KOPT-K1 (cell line): ENCODE results near the gene PSMD9.
"Not testable (repeated sequence)": the region's sequence is repeated elsewhere in the genome, so short reads cannot be mapped to it uniquely, and the experiment has no call there.

Source experiments
- H3K27ac ChIP-seq: fragments of 200-600 bp; sonication (generic); 2 replicates; pipeline ENCODE4 v1.5.1; 2016; ENCODE audit warnings: antibody characterized with exemption, mild to moderate bottlenecking, low read depth, low read length; ENCODE audit not compliant: poor library complexity, severe bottlenecking
- H3K36me3 ChIP-seq: fragments of 200-600 bp; sonication (generic); 2 replicates; pipeline ENCODE4 v1.5.1; 2017; ENCODE audit warnings: antibody characterized with exemption, mild to moderate bottlenecking, low read length, moderate library complexity; ENCODE audit not compliant: insufficient read depth
- H3K9me3 ChIP-seq: fragments of 200-600 bp; sonication (generic); 2 replicates; pipeline ENCODE4 v1.5.1; 2017; ENCODE audit warnings: antibody characterized with exemption, low read length, mild to moderate bottlenecking; ENCODE audit not compliant: insufficient read depth, poor library complexity, severe bottlenecking

The PSMD9 gene

DNA sequence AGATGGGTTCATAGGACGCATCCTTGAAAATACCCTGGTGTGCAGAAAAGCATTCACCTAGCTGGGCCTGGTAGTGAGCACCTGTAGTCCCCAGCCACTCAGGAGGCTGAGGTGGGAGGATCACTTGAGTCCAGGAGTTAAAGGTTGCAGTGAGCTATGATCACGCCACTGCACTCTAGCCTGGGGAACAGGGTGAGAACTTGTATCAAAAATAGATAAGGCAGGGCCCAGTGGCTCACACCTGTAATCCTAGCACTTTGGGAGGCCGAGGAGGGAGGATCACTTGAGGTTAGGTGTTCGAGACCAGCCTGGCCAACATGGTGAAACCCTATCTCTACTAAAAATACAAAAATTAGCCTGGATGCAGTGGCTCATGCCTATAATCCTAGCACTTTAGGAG lies 27.9 kb upstream of the PSMD9 start:
- not testable (repeated sequence) for H3K27ac ChIP-seq, H3K36me3 ChIP-seq, H3K9me3 ChIP-seq

DNA sequence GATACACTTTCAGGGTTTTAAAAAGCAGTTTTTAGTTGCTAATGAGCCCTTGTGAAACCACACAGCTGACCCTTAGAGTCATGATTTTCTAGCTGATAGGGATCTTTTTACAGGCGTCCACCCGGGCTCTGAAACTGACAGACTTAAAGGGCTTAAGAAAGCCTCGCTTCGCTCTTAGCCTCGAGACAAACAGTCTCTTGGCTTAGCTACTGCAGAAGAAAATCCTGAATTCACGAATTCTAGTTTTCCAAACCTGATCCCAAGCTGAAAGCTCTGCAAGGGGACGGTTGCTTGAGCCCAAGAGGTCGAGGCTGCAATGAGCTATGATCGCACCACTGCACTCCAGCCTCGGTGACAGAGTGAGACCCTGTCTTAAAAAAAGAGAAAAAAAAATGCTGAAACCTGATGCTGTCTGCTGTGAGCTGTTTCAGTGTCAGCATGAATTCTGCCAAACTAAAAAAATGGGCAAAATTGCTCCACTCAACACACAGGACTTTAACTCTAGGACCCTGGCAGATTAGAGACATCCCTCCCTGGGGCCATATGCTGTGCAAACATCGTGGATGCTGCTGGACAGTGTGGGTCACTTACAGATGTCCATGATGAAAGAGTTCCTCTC lies 26.8 kb upstream of the PSMD9 start:
- H3K27ac ChIP-seq, result no peak overlapping the region
- no peaks in the 10 kb centered on the region for H3K9me3 ChIP-seq
- H3K36me3 ChIP-seq, result no peaks in the 10 kb centered on the region

DNA sequence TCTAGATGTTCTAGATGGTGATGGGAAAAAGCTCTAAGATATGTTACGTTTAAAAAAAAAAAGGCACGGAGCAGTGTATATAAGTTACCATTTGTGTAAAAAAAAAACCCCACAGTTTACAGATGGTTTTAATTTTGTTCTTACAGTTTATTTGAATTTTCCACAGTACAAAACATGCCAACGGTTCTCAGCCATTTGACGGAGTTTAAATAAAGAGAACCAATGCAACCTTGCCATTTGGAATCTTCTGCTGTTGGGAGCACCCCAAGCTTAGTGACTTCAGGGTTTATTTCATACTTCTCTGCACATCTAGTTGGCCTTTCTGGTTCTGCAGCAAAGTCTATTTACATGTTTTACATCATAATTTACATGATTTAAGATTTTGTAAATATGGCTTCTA lies 22.3 kb upstream of the PSMD9 start:
- no peaks in the 10 kb centered on the region for H3K9me3 ChIP-seq
- H3K27ac ChIP-seq, result no peak overlapping the region
- no peaks in the 10 kb centered on the region for H3K36me3 ChIP-seq

DNA sequence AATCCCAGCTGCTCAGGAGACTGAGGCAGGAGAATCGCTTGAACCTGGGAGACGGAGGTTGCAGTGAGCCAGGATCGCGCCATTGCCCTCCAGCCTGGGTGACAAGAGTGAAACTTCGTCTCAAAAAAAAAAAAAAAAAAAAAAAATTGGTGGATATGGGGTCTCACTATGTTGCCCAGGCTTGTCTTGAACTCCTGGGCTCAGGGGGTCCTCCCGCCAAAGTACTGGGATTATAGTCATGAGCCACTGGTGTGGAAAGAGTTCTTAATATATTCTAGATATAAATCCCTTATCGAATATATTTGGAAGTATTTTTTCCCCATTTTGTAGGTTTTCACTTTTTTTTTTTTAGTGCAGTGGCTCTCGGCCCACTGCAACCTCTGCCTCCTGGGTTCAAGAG lies 19.4 kb upstream of the PSMD9 start:
- H3K36me3 ChIP-seq, H3K9me3 ChIP-seq, H3K27ac ChIP-seq: not testable (repeated sequence)

DNA sequence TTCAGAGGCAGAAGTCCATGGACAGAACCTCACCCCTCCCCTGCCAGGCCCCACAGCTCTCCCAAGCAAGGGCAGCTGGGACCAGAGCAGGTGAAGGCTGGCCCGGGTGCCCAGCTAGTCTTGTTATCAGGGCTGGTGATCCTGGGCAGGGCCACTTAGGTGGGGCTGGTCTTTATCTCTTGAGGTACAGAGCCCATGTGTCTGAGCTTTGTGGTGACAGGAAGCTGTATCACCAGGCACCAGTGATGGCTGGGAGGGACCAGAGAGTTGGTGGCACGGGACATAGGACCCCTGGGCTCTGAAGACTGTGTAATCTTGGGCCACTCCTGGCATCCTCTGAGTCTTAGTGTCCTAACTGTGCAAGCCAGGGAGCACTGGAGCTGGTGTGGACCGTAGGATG lies 17.1 kb upstream of the PSMD9 start:
- Histone ChIP-seq H3K36me3 (no peaks in the 10 kb centered on the region), H3K27ac (no peak overlapping the region)

DNA sequence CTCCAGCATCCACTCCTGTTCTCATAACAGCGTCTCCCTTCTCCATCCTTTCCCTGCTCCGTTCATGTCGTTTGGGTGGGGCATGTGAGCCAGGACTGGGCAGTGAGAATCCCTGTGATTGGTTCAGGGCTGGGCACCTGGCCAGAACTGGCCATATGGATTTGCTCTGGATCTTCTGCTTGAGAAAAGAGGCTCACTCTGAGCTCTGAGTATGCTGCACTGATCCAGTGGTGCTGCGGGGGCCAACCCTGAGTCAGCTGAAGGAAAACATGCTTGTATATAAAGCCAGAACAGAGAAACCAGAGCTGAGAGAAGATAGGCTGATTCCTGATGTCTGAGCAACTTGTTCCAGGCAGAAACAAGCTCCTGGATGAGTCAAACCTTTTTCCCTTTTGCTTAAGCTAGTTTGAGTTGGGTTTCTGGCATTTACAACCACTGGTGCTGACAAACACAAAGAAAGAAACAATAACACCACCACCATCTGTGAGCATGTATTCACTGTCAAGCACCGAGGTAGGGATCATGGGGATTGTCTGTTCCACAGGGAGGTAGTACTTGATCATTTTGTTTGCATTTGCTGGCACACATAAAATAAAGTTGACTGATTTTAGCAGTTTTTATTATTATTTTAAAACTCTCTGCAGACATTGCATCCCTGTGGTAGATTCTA lies 15.9 kb upstream of the PSMD9 start:
- Histone ChIP-seq H3K27ac (no peak overlapping the region), H3K36me3 (no peaks in the 10 kb centered on the region), H3K9me3 (no peaks in the 10 kb centered on the region)

More for the DNA sequence above, 17.1 kb upstream of the PSMD9 start:
- H3K9me3 ChIP-seq, result no peaks in the 10 kb centered on the region

DNA sequence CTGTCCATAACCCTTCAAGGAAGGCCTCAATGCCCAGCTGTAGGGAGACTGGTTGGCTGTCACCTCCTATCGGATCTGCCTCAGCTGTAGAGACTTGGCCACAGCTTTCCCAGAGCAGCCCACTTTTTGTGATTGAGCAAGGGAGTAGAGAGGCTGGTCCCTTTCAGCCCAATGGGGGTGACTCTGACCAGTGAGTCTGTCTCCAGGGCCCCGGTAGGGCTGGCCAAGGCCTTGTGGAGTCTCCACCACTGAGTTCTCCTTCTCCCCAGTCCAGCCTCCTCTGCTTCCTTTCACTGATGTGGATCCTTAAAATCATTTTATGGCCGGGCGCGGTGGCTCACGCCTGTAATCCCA lies 15.4 kb upstream of the PSMD9 start:
- H3K36me3 ChIP-seq, result no peaks in the 10 kb centered on the region
- no peaks in the 10 kb centered on the region for H3K9me3 ChIP-seq
- no peak overlapping the region for H3K27ac ChIP-seq

DNA sequence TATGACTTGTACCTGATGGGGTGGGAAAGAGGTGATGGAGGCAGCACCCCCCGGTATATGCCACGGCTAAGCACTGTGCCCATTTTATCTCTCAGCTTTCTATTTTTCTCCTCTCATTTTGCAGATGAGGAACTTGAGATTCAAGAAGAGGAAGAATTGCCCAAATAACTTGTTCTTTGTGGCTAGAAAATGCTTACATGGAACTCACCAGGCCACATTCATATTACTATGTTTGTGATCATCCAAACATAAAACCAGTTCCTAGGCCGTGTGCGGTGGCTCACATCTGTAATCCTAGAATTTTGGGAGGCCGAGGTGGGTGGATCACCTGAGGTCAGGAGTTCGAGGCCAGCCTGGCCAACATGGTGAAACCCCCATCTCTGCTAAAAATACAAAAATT lies 14.5 kb upstream of the PSMD9 start:
- Histone ChIP-seq H3K36me3 (no peaks in the 10 kb centered on the region), H3K9me3 (no peaks in the 10 kb centered on the region), H3K27ac (no peak overlapping the region)

DNA sequence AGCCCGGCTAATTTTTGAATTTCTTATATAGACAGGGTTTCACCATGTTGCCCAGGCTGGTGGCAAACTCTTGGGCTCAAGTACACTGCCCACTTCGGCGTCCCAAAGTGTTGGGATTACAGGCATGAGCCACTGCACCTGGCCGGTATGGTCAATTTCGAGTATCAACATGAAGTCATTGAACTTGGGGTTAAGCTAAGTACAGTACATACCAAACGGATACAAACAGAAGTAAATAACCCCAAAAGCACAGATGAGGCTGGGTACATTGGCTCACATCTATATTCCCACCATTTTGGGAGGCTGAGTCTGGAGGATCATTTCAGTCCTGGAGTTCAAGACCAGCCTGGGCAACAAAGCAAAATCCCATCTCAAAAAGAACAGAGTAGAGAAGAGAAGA lies 13.0 kb upstream of the PSMD9 start:
- no peaks in the 10 kb centered on the region for H3K36me3 ChIP-seq
- H3K9me3 ChIP-seq, result no peaks in the 10 kb centered on the region
- no peak overlapping the region for H3K27ac ChIP-seq

DNA sequence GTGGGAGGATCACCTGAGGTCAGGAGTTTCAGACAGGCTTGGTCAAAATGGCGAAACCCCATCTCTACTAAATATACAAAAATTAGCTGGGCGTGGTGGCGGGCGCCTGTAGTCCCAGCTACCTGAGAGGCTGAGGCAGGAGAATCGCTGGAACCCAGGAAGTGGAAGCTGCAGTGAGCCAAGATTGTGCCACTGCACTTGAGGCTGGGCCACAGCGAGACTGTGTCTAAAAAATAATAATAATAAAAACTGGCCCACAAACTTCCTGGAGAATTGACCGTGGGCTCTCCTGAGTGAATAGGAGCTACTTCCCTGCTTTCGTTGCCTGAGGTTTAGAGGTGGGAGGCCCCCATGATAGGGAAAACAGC lies 12.5 kb upstream of the PSMD9 start:
- H3K27ac ChIP-seq, H3K9me3 ChIP-seq: not testable (repeated sequence)

DNA sequence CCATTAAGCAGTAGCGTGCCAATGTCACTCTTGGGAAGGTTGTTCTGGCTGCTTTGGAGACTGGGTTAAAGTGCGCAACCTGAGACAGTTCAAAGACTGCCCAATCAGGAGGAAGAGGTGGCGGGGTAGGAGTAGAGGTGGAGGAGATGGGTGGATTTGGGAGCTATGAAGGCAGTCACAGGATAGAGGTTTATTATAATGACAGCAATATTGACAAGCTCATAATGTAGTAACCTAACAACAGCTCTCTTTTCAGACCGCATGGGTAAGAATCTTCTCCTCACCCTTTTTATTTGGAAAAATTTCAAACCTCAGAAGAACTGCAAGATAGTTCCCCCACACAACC lies 5.3 kb upstream of the PSMD9 start:
- H3K36me3 ChIP-seq, result no peaks in the 10 kb centered on the region
- no peak overlapping the region for H3K27ac ChIP-seq
- H3K9me3 ChIP-seq, result no peaks in the 10 kb centered on the region

More for the DNA sequence above, 12.5 kb upstream of the PSMD9 start:
- H3K36me3 ChIP-seq, result not testable (repeated sequence)

DNA sequence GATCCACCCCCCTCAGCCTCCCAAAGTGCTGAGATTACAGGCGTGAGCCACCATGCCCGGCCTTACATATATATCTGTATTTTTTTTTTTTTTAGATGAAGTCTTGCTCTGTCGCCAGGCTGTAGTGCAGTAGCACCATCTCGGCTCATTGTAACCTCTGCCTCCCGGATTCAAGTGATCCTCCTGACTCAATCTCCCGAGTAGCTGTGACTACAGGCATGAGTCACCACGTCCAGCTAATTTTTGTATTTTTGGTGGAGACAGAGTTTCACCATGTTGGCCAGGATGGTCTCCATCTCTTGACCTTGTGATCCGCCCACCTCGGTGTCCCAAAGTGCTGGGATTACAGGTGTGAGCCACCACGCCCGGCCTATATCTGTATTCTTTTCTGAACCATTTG lies 3.5 kb upstream of the PSMD9 start:
- not testable (repeated sequence) for H3K36me3 ChIP-seq, H3K9me3 ChIP-seq, H3K27ac ChIP-seq

DNA sequence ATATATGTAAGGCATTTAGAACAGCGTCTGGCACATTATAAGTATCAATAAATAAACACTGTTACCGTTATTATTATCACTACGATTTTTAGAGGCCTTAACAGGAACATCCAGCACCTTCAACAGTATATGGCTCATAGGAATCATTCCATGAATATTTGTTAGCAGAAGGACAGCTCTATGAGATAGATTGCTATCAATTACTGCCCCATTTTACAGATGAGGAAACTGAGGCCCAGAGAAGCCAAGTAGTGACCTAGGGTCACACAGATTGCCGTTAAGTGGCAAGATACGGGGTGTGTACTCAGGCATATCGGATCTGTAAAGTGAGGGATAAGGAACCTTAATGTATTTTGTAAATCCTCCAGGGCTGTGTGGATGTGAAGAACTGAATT lies 510 bp upstream of the PSMD9 start:
- H3K27ac ChIP-seq, result peak overlapping the region; percentile 84
- H3K9me3 ChIP-seq, result no peaks in the 10 kb centered on the region
- peaks cover 16% of the 10 kb centered on the region; the same call in 1 of the 2 replicates for H3K36me3 ChIP-seq

DNA sequence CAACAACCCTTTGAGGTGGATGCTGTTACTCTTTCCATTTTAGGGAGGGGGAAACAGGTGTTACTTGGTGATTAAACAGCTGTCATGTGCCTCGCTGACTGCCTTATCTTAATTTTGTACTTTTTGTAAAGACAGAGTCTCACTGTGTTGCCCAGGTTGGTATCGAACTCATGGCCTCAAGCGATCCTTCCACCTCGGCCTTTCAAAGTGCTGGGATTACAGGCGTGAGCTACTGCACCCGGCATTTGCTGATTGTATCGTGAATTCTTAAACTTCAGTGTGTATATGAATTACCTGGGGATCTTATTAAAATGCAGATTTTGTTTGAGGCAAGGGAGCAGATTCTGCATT lies 659 bp downstream of the PSMD9 start:
- peaks cover 16% of the 10 kb centered on the region; the same call in 1 of the 2 replicates for H3K36me3 ChIP-seq

DNA sequence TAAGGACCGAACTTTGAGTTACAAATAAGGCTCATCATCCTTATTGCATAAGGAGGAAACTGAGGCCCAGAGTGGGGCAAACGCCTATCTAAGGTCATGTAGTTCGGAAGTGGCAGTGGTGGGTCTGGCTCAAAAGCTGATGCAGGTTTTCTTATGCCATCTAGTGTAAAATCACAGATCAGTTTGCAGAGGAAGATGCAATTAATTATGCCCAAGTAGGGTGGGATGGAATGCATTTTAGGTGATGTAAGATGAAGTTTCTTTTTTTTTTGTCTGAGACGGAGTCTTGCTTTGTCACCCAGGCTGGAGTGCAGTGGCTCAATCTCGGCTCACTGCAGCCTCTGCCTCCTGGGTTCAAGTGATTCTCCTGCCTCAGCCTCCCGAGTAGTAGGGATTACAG lies 1.1 kb downstream of the PSMD9 start:
- peaks cover 18% of the 10 kb centered on the region for H3K36me3 ChIP-seq
- H3K27ac ChIP-seq, result peak overlapping the region; percentile 84
- not testable (repeated sequence) for H3K9me3 ChIP-seq

More for the DNA sequence above, 659 bp downstream of the PSMD9 start:
- H3K27ac ChIP-seq, result peak overlapping the region; percentile 84
- no peaks in the 10 kb centered on the region for H3K9me3 ChIP-seq

DNA sequence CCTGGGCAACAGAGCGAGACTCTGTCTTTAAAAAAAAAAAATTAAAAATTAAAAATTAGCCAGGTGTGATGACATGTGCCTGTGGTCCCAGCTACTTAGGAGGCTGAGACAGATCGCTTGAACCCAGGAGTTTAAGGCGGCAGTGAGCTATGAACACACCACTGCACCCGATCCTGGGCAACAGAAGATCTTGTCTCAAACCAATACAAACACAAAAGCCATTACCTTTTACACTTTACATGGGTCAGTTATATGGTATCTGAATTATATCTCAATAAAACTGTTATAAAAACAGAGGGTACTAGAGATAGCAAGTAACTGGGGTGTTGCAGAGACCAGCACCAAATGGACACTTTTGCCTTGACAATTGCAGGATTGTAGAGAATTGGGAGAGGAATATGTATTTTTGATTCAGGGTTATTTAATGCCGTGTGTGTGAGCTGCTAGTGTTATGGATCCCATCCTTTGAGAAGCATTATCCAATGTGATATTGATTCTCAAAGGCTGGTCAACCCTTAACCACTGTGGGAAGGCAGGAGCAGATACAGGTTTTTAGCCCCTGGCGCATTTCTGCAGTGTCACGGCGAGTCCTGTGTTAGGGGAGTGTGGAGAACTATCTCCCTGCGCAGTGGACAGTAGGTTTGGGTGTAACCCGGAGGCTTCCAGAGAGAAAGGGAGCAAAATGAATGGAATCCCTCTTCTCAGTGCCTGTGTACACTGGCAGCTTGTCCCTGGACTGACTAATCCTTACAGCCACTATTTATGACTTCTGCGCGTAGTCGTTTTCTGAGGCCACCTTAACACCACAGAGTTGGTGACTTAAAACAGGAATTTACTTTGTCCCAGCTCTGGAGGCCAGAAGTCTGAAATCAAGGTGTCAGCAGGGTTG lies 4.3 kb downstream of the PSMD9 start:
- Histone ChIP-seq H3K27ac (peak overlapping the region; percentile 14), H3K9me3 (no peaks in the 10 kb centered on the region), H3K36me3 (peaks cover 47% of the 10 kb centered on the region)
